ENCODE measurements around the gene CAMKMT.

The CAMKMT gene

GRCh38 chr2:44612276-44612675, 250.5 kb downstream of the CAMKMT start:
- TF ChIP-seq ZFX (IDR thresholded peaks at IDR 0.05) (no peak), CTCF (conservative IDR thresholded peaks at IDR 0.05) (no peak)
- no peak overlapping the region for H3K27ac ChIP-seq

GRCh38 chr2:44614940-44615339, 253.2 kb downstream of the CAMKMT start:
- TF ChIP-seq ZFX (IDR thresholded peaks at IDR 0.05) (no peak), CTCF (conservative IDR thresholded peaks at IDR 0.05) (no peak)
- H3K27ac ChIP-seq, result no peak overlapping the region

GRCh38 chr2:44615950-44616518, 254.3 kb downstream of the CAMKMT start:
- no peak overlapping the region for H3K27ac ChIP-seq
- no peak for TF ChIP-seq CTCF (conservative IDR thresholded peaks at IDR 0.05)
- no peak for TF ChIP-seq ZFX (IDR thresholded peaks at IDR 0.05)

- no peak overlapping the region for H3K27ac ChIP-seq
- no peak for TF ChIP-seq CTCF (conservative IDR thresholded peaks at IDR 0.05)
- no peak for TF ChIP-seq ZFX (IDR thresholded peaks at IDR 0.05)
Observed at GRCh38 chr2:44616667-44617155, 255.0 kb downstream of the CAMKMT start.

- H3K27ac ChIP-seq, result no peak overlapping the region
- TF ChIP-seq CTCF (conservative IDR thresholded peaks at IDR 0.05), result no peak
- no peak for TF ChIP-seq ZFX (IDR thresholded peaks at IDR 0.05)
Observed at GRCh38 chr2:44618251-44619023, 256.7 kb downstream of the CAMKMT start.

GRCh38 chr2:44620189-44620990, 258.6 kb downstream of the CAMKMT start:
- no peak for TF ChIP-seq CTCF (conservative IDR thresholded peaks at IDR 0.05)
- no peak for TF ChIP-seq ZFX (IDR thresholded peaks at IDR 0.05)
- no peak overlapping the region for H3K27ac ChIP-seq
